ENCODE data around the gene ARMC8.

Gene ARMC8

GRCh38 chr3:138197524-138197923, 10.4 kb downstream of the ARMC8 start:
- no peak for TF ChIP-seq TAF1 (IDR thresholded peaks at IDR 0.05; ENCODE audit: borderline replicate concordance, insufficient read depth, low read length)
- no peak for TF ChIP-seq REST (IDR thresholded peaks at IDR 0.05; ENCODE audit: insufficient read depth in 1 of 2, low read depth in 2 of 2, low read length in 2 of 2)
- no peak for TF ChIP-seq FOXP2 (optimal IDR thresholded peaks at IDR 0.05; ENCODE audit: borderline replicate concordance, extremely low read depth, extremely low read length, insufficient read depth)
- TF ChIP-seq POLR2AphosphoS5 (IDR thresholded peaks at IDR 0.05; ENCODE audit: low read depth, low read length): no peak
- no peak for TF ChIP-seq SIN3A (IDR thresholded peaks at IDR 0.05; ENCODE audit: borderline replicate concordance, insufficient read depth, low read length)

GRCh38 chr3:138199851-138200250, 12.8 kb downstream of the ARMC8 start:
- TF ChIP-seq POLR2AphosphoS5 (IDR thresholded peaks at IDR 0.05; ENCODE audit: low read depth, low read length) (no peak), REST (IDR thresholded peaks at IDR 0.05; ENCODE audit: insufficient read depth in 1 of 2, low read depth in 2 of 2, low read length in 2 of 2) (no peak), TAF1 (IDR thresholded peaks at IDR 0.05; ENCODE audit: borderline replicate concordance, insufficient read depth, low read length) (no peak), SIN3A (IDR thresholded peaks at IDR 0.05; ENCODE audit: borderline replicate concordance, insufficient read depth, low read length) (no peak), FOXP2 (optimal IDR thresholded peaks at IDR 0.05; ENCODE audit: borderline replicate concordance, extremely low read depth, extremely low read length, insufficient read depth) (no peak)

GRCh38 chr3:138200424-138200823, 13.3 kb downstream of the ARMC8 start:
- TF ChIP-seq REST (IDR thresholded peaks at IDR 0.05; ENCODE audit: insufficient read depth in 1 of 2, low read depth in 2 of 2, low read length in 2 of 2) (no peak), FOXP2 (optimal IDR thresholded peaks at IDR 0.05; ENCODE audit: borderline replicate concordance, extremely low read depth, extremely low read length, insufficient read depth) (no peak), TAF1 (IDR thresholded peaks at IDR 0.05; ENCODE audit: borderline replicate concordance, insufficient read depth, low read length) (no peak), POLR2AphosphoS5 (IDR thresholded peaks at IDR 0.05; ENCODE audit: low read depth, low read length) (no peak), SIN3A (IDR thresholded peaks at IDR 0.05; ENCODE audit: borderline replicate concordance, insufficient read depth, low read length) (no peak)

- TF ChIP-seq SIN3A (IDR thresholded peaks at IDR 0.05; ENCODE audit: borderline replicate concordance, insufficient read depth, low read length): no peak
- no peak for TF ChIP-seq REST (IDR thresholded peaks at IDR 0.05; ENCODE audit: insufficient read depth in 1 of 2, low read depth in 2 of 2, low read length in 2 of 2)
- TF ChIP-seq POLR2AphosphoS5 (IDR thresholded peaks at IDR 0.05; ENCODE audit: low read depth, low read length): no peak
- TF ChIP-seq FOXP2 (optimal IDR thresholded peaks at IDR 0.05; ENCODE audit: borderline replicate concordance, extremely low read depth, extremely low read length, insufficient read depth): no peak
- no peak for TF ChIP-seq TAF1 (IDR thresholded peaks at IDR 0.05; ENCODE audit: borderline replicate concordance, insufficient read depth, low read length)
Measured at GRCh38 chr3:138202945-138203701, 16.0 kb downstream of the ARMC8 start.

Measured in PFSK-1 (cell line).